Choroid plexus epithelial cell (primary cell): ENCODE results near the gene HBS1L.

Experiments
- DNase-seq: peaks from one replicate; pipeline ENCODE4 v3.0.0-alpha.2; 2010; ENCODE audit warnings: low read depth
- H3K4me3 ChIP-seq: 2 replicates; pipeline ENCODE4 v1.5.1; 2011; ENCODE audit warnings: low read depth, mild to moderate bottlenecking, control low read depth, low read length, moderate library complexity
- TF ChIP-seq, protein P1 (sequence below): conservative IDR thresholded peaks from 2 replicates; pipeline ENCODE4 v1.5.1; 2011; ENCODE audit warnings: low read depth, mild to moderate bottlenecking, control low read depth, inconsistent platforms, low read length, moderate library complexity

The HBS1L gene

DNA sequence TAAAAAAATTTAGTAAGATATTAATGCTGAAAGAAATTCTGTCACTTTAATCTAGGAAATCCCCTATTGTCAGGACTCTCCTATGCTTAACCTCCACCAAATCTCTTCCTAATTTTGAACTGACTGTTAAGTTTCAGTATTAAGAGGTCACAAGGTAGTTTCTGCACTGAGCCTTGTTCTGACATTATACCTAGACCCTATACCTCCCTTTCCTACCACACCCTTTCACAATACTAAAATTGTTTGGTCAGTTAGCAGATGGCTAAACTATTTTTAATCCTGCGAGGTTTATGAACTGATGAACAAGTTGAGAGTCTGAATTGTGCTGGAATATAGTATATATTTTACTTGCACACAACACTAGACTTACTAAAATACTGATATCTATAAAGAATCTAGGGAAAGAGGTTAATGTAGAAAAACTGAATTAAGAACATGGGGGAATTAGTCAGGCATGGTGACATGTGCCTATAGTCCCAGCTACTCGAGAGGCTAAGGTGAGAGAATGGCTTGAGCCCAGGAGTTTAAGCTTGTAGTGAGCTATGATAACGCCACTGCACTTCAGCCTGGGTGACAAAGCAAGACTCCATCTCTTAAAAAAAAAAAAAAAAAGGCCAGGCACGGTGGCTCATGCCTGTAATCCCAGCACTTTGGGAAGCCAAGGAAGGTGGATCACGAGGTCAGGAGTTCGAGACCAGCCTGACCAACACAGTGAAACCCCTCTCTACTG, 51.5 kb downstream of the HBS1L start:
- H3K4me3 ChIP-seq = no peak overlapping the region
- TF ChIP-seq, protein P1, sequence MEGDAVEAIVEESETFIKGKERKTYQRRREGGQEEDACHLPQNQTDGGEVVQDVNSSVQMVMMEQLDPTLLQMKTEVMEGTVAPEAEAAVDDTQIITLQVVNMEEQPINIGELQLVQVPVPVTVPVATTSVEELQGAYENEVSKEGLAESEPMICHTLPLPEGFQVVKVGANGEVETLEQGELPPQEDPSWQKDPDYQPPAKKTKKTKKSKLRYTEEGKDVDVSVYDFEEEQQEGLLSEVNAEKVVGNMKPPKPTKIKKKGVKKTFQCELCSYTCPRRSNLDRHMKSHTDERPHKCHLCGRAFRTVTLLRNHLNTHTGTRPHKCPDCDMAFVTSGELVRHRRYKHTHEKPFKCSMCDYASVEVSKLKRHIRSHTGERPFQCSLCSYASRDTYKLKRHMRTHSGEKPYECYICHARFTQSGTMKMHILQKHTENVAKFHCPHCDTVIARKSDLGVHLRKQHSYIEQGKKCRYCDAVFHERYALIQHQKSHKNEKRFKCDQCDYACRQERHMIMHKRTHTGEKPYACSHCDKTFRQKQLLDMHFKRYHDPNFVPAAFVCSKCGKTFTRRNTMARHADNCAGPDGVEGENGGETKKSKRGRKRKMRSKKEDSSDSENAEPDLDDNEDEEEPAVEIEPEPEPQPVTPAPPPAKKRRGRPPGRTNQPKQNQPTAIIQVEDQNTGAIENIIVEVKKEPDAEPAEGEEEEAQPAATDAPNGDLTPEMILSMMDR = no peak
- DNase-seq = no peak

DNA sequence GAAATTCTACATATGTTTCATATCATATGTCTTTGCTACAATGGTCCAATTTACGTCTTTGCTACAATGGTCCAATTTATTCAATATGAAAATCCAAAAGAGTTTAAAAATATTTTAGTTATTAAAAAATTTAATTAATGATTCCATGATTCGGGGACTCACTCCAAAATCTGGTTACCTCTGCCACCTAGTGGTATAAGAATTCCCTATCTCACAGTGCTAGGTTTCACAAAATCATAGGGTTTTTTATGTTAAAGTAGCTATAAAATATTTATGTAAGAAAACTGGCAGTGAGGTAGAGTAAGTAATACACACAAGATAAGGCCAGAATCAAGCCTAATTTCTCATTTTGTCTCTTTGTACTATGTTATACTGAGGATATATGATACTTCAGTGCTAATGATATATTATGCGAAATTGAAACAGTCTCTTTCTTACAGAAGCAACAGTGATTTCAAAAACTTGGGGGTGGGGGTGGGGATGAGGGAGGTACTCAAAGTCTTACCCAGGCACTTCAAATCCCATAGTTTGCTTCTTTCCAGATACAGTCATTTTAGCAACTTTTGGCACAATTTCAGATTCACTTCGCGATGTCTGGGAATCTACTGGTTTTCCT, 52.3 kb downstream of the HBS1L start:
- no peak overlapping the region for H3K4me3 ChIP-seq
- DNase-seq = peak; percentile 53
- TF ChIP-seq, protein P1 = peak; percentile 66

DNA sequence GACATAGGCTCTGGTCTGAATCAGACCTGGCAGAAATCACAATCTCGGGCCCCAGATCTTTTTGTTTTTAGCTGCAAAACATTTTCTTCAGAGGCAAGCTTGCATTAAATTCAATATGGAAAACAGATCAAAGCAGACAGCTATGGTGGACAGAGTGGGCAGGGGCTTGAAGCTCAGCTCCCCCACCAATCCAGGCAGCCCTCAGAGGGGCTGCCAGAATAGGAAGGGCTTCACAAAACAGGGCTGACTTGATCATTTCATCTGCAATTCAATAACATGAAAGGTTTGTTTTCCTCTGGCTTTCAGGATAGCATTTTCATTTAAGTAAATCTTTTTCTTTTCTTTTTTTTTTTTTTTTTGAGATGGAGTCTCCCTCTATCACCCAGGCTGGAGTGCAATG, 55.5 kb downstream of the HBS1L start:
- DNase-seq = no peak
- H3K4me3 ChIP-seq = no peak overlapping the region
- TF ChIP-seq, protein P1 = no peak

- no peak overlapping the region for H3K4me3 ChIP-seq
- DNase-seq = no peak
- TF ChIP-seq, protein P1 = no peak
These were observed 57.3 kb downstream of the HBS1L start for GRCh38 chr6:134997133-134997995.

DNA sequence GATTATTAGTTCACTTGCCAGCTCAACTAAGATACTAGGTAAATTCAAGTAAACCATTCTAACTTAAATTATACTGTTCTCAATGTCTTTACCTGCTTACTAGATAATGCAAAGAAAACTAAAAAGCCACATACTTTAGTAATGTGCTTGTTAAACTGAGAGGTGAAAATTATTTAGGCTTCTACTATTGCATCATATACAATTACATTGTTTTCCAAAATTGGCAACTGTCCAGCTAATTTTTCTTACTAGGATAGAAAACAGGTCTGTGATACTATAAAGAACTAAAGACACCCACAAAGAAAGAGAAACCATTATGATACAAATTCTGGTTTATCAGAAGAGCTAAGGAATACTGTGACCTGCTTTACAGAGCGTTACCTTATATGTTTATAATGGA, 59.1 kb downstream of the HBS1L start:
- no peak for DNase-seq
- no peak overlapping the region for H3K4me3 ChIP-seq
- TF ChIP-seq, protein P1 = no peak

DNA sequence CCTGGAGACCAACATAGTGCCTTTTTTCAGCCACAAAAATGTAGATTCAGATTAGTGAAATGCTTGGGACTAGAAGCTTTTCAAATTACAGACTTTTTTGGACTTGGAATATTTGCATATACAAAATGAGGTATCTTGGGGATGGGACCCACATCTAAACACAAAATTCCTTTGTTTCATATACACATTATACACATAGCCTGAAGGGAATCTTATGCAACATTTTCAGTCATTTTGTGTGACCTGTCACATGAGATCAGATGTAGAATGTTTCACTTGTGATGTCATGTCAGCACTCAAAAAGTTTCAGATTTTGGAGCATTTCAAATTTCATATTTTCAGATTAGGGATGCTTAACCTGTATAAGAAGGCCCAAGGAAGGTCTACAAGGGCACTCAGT, 60.2 kb downstream of the HBS1L start:
- TF ChIP-seq, protein P1 = no peak
- no peak overlapping the region for H3K4me3 ChIP-seq
- no peak for DNase-seq
